ENCODE results near the gene ATXN7L1. TPM values are rescaled to one million over a fixed set of nuclear protein-coding genes. Genes with fewer than 3 reads are reported as not detected.

Gene ATXN7L1
- total and polyA plus RNA-seq, 2 experiments from 2014 or later, result 6.4 to 8.6 TPM

DNA sequence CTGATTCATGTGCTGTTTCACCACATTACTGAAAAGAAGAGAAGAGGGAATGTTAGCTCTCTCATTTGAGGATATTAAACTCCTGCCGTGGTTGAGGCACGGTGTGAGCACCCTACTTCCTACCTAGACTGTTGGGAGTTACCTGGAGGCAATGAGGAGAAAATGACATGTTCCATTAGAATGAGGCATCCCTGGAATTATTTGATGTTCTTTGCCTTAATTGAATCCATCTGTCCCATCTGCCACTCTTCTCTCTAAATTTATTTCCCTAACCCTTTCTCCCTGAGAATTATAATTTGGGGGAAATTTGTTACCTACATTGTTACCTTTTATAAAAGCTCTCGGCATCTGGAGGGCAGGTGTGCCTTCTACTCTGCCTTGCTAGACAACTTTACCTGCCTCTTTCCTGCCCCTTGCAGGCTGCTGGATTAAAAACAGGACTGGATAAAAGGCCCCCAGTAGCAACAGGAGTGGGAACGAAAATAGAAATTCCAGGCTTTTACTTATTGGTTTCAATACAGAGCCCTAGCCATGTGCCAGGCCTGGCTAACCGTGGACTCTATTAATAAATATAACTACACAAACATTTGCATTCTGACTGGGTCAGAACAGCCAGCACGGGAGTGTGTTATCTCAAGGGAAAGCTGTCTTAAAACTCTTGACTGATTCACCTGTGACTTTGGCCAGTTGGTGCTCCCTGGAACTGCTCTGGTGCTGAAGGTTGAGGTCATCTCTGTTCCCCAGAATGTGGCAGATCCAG, 4.4 kb upstream of the ATXN7L1 start:
- TF ChIP-seq, protein P1, sequence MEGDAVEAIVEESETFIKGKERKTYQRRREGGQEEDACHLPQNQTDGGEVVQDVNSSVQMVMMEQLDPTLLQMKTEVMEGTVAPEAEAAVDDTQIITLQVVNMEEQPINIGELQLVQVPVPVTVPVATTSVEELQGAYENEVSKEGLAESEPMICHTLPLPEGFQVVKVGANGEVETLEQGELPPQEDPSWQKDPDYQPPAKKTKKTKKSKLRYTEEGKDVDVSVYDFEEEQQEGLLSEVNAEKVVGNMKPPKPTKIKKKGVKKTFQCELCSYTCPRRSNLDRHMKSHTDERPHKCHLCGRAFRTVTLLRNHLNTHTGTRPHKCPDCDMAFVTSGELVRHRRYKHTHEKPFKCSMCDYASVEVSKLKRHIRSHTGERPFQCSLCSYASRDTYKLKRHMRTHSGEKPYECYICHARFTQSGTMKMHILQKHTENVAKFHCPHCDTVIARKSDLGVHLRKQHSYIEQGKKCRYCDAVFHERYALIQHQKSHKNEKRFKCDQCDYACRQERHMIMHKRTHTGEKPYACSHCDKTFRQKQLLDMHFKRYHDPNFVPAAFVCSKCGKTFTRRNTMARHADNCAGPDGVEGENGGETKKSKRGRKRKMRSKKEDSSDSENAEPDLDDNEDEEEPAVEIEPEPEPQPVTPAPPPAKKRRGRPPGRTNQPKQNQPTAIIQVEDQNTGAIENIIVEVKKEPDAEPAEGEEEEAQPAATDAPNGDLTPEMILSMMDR (IDR thresholded peaks at IDR 0.05; ENCODE audit: low read depth, low read length), result no peak
- Histone ChIP-seq H3K9me3 (ENCODE audit: low read depth) (no peaks in the 10 kb centered on the region), H3K27me3 (no peaks in the 10 kb centered on the region), H3K4me3 (no peak overlapping the region), H3K27ac (no peak overlapping the region), H3K4me1 (ENCODE audit: low read depth) (peaks cover 15% of the 10 kb centered on the region), H3K36me3 (no peaks in the 10 kb centered on the region)
- DNase-seq (ENCODE audit: low read depth in 1 of 2, low spot score in 1 of 2), result no peak

DNA sequence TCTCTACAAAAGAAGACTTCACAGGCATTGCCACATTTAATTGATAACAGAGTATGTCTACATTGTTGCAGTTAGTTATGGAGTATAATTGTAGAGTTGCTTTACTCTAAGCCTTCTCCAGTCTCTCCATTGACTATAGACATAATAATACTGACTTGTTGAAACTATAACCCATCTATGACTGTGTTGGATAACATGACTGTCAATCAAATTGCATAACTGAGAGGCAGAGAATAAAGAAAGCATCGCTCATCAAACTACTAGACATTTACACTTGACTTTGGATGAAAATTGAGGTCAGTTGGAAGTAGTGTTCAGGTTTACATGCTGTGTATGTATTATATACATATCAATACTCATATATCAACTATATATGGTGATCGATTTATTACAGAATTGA, 3.4 kb upstream of the ATXN7L1 start:
- Histone ChIP-seq H3K27ac (no peak overlapping the region), H3K27me3 (no peaks in the 10 kb centered on the region), H3K36me3 (no peaks in the 10 kb centered on the region), H3K9me3 (ENCODE audit: low read depth) (no peaks in the 10 kb centered on the region), H3K4me3 (no peak overlapping the region), H3K4me1 (ENCODE audit: low read depth) (peaks cover 15% of the 10 kb centered on the region)
- DNase-seq (ENCODE audit: low read depth in 1 of 2, low spot score in 1 of 2), result no peak
- TF ChIP-seq, protein P1 (IDR thresholded peaks at IDR 0.05; ENCODE audit: low read depth, low read length), result no peak

DNA sequence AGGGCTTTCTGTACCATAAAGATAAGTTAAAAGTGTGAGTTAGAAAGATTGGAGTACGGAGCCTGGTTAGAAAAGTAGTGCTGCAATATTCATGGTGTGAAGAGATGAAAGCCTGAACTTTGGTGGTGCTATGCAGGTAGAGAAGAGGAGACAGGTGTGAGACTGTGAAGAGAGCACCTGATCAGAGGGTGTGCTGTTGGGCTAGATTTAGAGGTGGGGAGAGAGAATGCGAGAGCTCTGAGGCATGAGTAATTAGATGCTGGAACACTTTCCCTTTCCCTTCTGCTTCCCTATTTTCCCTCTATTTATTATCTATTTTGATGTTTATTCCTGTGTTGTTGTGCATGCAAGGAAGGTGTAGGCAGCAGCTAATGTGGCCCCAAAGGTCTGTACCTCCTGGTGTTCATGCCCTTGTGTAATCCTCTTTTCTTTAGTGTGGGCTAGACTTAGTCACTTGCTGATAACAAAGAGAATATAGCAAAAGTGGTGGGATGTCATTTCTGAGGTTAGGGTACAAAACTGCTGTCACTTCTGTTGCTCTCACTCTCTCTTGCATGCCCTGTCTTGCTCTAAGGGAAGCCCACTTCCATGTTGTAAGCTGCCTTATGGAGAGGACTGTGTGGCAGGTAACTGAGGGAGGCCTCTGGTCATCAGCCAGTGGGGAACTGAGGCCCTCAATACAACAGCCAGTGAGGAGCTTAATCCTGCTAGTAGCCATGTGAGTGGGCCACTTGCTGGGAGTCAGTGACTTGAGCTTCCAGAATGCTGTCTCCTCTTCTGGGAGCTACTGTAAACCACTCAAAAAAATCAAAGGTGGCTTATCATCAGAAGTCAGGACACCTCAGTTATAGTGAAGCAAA, 2.6 kb upstream of the ATXN7L1 start:
- Histone ChIP-seq H3K4me1 (ENCODE audit: low read depth) (peaks cover 15% of the 10 kb centered on the region), H3K36me3 (no peaks in the 10 kb centered on the region), H3K27me3 (no peaks in the 10 kb centered on the region), H3K4me3 (no peak overlapping the region), H3K27ac (no peak overlapping the region), H3K9me3 (ENCODE audit: low read depth) (no peaks in the 10 kb centered on the region)
- DNase-seq (ENCODE audit: low read depth in 1 of 2, low spot score in 1 of 2), result no peak
- TF ChIP-seq, protein P1 (IDR thresholded peaks at IDR 0.05; ENCODE audit: low read depth, low read length), result no peak

DNA sequence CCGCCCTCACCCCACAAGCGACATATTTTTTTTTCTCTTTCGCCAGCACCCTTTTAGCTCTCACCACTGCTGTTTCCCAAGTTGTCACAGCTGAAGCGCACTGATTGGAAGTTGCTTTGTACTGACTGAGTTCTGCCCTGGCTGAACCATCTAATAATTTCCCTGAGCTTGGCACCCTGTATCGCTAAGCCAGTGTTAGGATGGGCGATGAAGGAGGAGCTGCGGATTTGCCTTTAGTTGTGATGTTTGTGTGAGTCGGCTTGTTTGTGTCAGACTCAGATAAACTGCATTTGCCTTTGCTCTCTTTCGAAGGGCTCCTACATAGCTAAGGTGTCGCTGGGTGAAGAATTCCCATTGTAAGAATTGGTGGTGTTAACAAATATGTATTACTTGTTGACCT, 1.3 kb upstream of the ATXN7L1 start:
- Histone ChIP-seq H3K9me3 (ENCODE audit: low read depth) (no peaks in the 10 kb centered on the region), H3K27ac (no peak overlapping the region), H3K4me1 (ENCODE audit: low read depth) (peaks cover 15% of the 10 kb centered on the region), H3K4me3 (peak overlapping the region; percentile 68), H3K36me3 (no peaks in the 10 kb centered on the region), H3K27me3 (no peaks in the 10 kb centered on the region)
- TF ChIP-seq, protein P1 (IDR thresholded peaks at IDR 0.05; ENCODE audit: low read depth, low read length), result no peak
- DNase-seq (ENCODE audit: low read depth in 1 of 2, low spot score in 1 of 2), result no peak

DNA sequence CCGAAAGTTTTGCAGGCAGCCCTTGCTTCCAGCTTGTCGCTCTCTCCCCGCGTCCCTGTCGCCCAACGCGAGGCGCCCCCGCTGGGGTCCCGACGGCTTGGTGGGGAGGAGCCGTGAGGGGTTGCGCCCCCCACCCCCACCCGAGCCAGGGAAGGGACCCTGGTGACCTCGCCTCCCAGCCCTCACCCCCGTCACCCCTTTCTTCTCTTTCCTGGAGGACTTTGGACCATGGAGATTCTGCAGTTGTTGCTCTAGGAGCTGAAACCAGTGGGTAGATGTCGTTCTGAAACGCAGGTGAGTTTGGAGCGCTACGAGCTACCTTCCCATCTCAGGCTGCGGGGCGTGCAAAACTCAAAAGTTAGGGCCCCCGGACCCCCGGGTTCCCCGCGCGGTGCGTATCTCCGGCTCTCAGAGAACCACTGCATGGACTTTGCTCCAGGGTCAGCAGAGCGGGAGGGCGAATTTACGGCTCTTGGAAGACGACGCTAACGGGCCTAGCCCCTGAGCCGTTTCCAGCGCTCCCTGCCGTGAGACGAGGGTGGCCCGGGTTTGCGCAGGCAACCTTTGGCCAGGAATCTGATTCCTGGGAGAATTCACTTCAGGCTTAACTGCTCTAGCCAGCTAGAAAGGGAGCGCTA, 684 bp upstream of the ATXN7L1 start:
- TF ChIP-seq, protein P1 (IDR thresholded peaks at IDR 0.05; ENCODE audit: low read depth, low read length), result peak; percentile 22
- H3K4me3 ChIP-seq, result peak overlapping the region; percentile 68
- H3K27me3 ChIP-seq, result no peaks in the 10 kb centered on the region
- H3K27ac ChIP-seq, result no peak overlapping the region
- H3K9me3 ChIP-seq (ENCODE audit: low read depth), result no peaks in the 10 kb centered on the region
- no peaks in the 10 kb centered on the region for H3K36me3 ChIP-seq
- DNase-seq (ENCODE audit: low read depth in 1 of 2, low spot score in 1 of 2), result peak; percentile 62 to 74
- peaks cover 15% of the 10 kb centered on the region for H3K4me1 ChIP-seq (ENCODE audit: low read depth)
